ENCODE measurements around the gene RNF123.

DNA sequence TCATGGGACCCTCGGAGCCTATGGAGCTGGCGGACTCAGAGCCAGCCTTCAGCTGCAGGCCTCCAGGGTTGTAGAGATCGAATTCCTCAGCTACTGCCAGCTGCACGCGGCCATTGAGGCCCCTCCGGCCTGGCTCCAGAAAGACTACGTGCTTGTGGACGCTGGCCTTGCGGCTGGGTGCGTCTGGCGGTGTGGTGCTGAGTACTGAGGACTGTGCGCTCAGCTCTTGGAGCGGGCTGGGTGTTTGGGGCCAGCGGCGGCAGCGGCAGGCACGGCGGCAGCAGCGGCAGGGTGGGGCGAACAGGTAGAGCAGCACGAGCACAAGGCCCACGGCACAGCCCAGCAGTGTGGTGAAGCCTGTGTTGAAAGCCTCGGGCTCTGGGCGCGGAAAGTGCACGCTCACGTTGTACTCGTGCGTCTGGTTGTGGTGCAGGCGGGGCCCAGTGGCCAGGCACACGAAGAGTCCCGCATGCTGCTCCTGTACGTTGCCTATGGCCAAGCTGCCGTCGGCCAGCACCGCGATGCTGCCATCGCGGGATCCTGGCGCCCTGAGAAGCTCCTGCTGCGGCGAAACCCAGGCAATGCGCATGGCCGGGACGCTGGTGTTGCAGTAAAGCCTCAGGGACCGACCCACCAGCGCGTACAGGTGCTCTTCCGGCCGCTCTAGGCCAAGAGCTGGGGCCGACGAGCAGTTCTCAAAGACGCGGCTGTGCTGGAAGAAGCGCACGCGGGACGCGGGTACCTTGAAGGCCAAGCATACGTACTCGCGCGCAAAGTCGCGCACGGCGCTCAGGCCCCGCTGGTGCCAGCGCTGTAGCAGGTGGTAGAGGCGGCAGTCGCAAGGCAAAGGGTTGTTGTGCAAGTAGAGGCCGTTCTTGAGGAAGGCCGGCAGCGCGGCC lies 28.9 kb downstream of the RNF123 start:
- TF ChIP-seq CTCF (IDR thresholded peaks at IDR 0.05) = no peak
- no peak for TF ChIP-seq POLR2A (IDR thresholded peaks at IDR 0.05)
